Osteocyte (in vitro differentiated cells): Measurements from ENCODE around the gene URM1. TPM values are rescaled to one million over a fixed set of nuclear protein-coding genes. Genes with fewer than 3 reads are reported as not detected.

Source experiments
- DNase-seq: peaks from one replicate; pipeline ENCODE4 v3.0.0; 2021; ENCODE audit warnings: mixed read lengths; ENCODE audit not compliant: unreplicated experiment; ENCODE audit errors: extremely low spot score
- H3K27ac Mint-ChIP-seq: one replicate; pipeline ENCODE4 v1.8.0; 2021; ENCODE audit warnings: mild to moderate bottlenecking, mixed read lengths; ENCODE audit not compliant: unreplicated experiment
- H3K27me3 Mint-ChIP-seq: one replicate; pipeline ENCODE4 v1.8.0; 2021; ENCODE audit warnings: mixed read lengths; ENCODE audit not compliant: unreplicated experiment
- H3K36me3 Mint-ChIP-seq: one replicate; pipeline ENCODE4 v1.8.0; 2021; ENCODE audit warnings: mixed read lengths; ENCODE audit not compliant: unreplicated experiment
- H3K4me1 Mint-ChIP-seq: one replicate; pipeline ENCODE4 v1.8.0; 2021; ENCODE audit warnings: mixed read lengths; ENCODE audit not compliant: unreplicated experiment
- H3K4me3 Mint-ChIP-seq: one replicate; pipeline ENCODE4 v1.8.0; 2021; ENCODE audit warnings: mild to moderate bottlenecking, moderate library complexity, mixed read lengths; ENCODE audit not compliant: unreplicated experiment
- H3K9me3 Mint-ChIP-seq: one replicate; pipeline ENCODE4 v1.8.0; 2021; ENCODE audit warnings: mixed read lengths; ENCODE audit not compliant: unreplicated experiment
- CTCF ChIP-seq: fragments of 200-600 bp; sonication (generic); IDR thresholded peaks from 2 replicates; pipeline ENCODE4 v1.5.0; 2021; ENCODE audit warnings: antibody characterized with exemption, mild to moderate bottlenecking, moderate library complexity
- microRNA-seq: library from miRNA; unstranded; fragments of <30 nt; microRNA quantifications from one replicate; pipeline ENCODE4 v1.1.0, GENCODE V29; 2020; ENCODE audit not compliant: unreplicated experiment
- total RNA-seq: library from RNA; stranded (reverse); gene quantifications from 2 replicates; pipeline ENCODE4 v1.2.1, GENCODE V29; 2021

URM1 gene
- total RNA-seq, 1 donor from 2014 or later, result 62.0 TPM

GRCh38 chr9:128435611-128436010, 64.4 kb downstream of the URM1 start:
- H3K36me3 Mint-ChIP-seq, result no peaks in the 10 kb centered on the region
- H3K4me1 Mint-ChIP-seq, result no peaks in the 10 kb centered on the region
- H3K9me3 Mint-ChIP-seq, result no peaks in the 10 kb centered on the region
- H3K27me3 Mint-ChIP-seq, result no peaks in the 10 kb centered on the region
- no peak for DNase-seq
- no peak overlapping the region for H3K4me3 Mint-ChIP-seq
- no peak overlapping the region for H3K27ac Mint-ChIP-seq
- TF ChIP-seq CTCF, result no peak

- Mint-ChIP-seq H3K36me3 (no peaks in the 10 kb centered on the region), H3K9me3 (no peaks in the 10 kb centered on the region), H3K4me1 (no peaks in the 10 kb centered on the region), H3K27me3 (no peaks in the 10 kb centered on the region), H3K27ac (no peak overlapping the region), H3K4me3 (no peak overlapping the region)
- DNase-seq, result peak; percentile 94
- TF ChIP-seq CTCF, result no peak
Observed at GRCh38 chr9:128438343-128439109, 67.4 kb downstream of the URM1 start.

GRCh38 chr9:128439273-128439672, 68.1 kb downstream of the URM1 start:
- Mint-ChIP-seq H3K4me3 (no peak overlapping the region), H3K4me1 (no peaks in the 10 kb centered on the region), H3K27ac (no peak overlapping the region), H3K36me3 (no peaks in the 10 kb centered on the region), H3K27me3 (no peaks in the 10 kb centered on the region), H3K9me3 (no peaks in the 10 kb centered on the region)
- TF ChIP-seq CTCF, result no peak
- no peak for DNase-seq

Small RNAs within 50 kb of the gene (microRNA-seq; reads per million reads assigned to microRNA genes)
- gene MIR219B, result not detected

Other genes starting within 250 kb of the URM1 start
- gene PTGES2, start 243.6 kb upstream of the URM1 start, total RNA-seq, result 79.2 and 80.3 TPM in 2 replicates
- not detected in 2 replicates for gene LCN2, start 221.9 kb upstream of the URM1 start, total RNA-seq
- 93.3 and 93.9 TPM in 2 replicates for gene BBLN, start 211.1 kb upstream of the URM1 start, total RNA-seq
- gene CIZ1, start 179.8 kb upstream of the URM1 start, total RNA-seq, result 147 and 170 TPM in 2 replicates
- 40.2 and 45.4 TPM in 2 replicates for gene DNM1, start 168.0 kb upstream of the URM1 start, total RNA-seq
- 176 and 184 TPM in 2 replicates for gene GOLGA2, start 95.4 kb upstream of the URM1 start, total RNA-seq
- gene SWI5, start 95.1 kb upstream of the URM1 start, total RNA-seq, result 24.7 and 26.4 TPM in 2 replicates
- gene TRUB2, start 48.9 kb upstream of the URM1 start, total RNA-seq, result 27.0 and 27.3 TPM in 2 replicates
- gene COQ4, start 48.5 kb upstream of the URM1 start, total RNA-seq, result 38.4 and 39.2 TPM in 2 replicates
- 39.4 and 41.7 TPM in 2 replicates for gene SLC27A4, start 30.8 kb upstream of the URM1 start, total RNA-seq
- gene CERCAM, start 49.5 kb downstream of the URM1 start, total RNA-seq, result 128 and 132 TPM in 2 replicates
- gene ODF2, start 84.6 kb downstream of the URM1 start, total RNA-seq, result 37.7 and 40.5 TPM in 2 replicates
- 17.2 and 17.4 TPM in 2 replicates for gene GLE1, start 133.3 kb downstream of the URM1 start, total RNA-seq
- 355 and 365 TPM in 2 replicates for gene SPTAN1, start 181.2 kb downstream of the URM1 start, total RNA-seq